GM12875 (cell line): ENCODE measurements around the gene TPCN1.

Experiments used
- H3K4me3 ChIP-seq: one replicate; pipeline ENCODE4 v1.5.1; 2011; ENCODE audit warnings: low read depth, low read length, control low read depth
- CTCF ChIP-seq: IDR thresholded peaks from 2 replicates; pipeline ENCODE4 v1.5.1; 2011; ENCODE audit warnings: low read depth, mild to moderate bottlenecking, control low read depth, inconsistent platforms, low read length, moderate library complexity, borderline replicate concordance; ENCODE audit not compliant: insufficient read depth

The TPCN1 gene

GRCh38 chr12:113237748-113238147 lies 16.5 kb downstream of the TPCN1 start:
- no peak for TF ChIP-seq CTCF
- H3K4me3 ChIP-seq: no peak overlapping the region

GRCh38 chr12:113238309-113238708 lies 17.0 kb downstream of the TPCN1 start:
- TF ChIP-seq CTCF: no peak
- H3K4me3 ChIP-seq: no peak overlapping the region

GRCh38 chr12:113239288-113239771 lies 18.1 kb downstream of the TPCN1 start:
- no peak overlapping the region for H3K4me3 ChIP-seq
- TF ChIP-seq CTCF: no peak

- no peak for TF ChIP-seq CTCF
- no peak overlapping the region for H3K4me3 ChIP-seq
Observed at GRCh38 chr12:113239811-113240331, 18.6 kb downstream of the TPCN1 start.

GRCh38 chr12:113240395-113240794 lies 19.1 kb downstream of the TPCN1 start:
- no peak overlapping the region for H3K4me3 ChIP-seq

GRCh38 chr12:113241191-113242025 lies 20.1 kb downstream of the TPCN1 start:
- TF ChIP-seq CTCF: no peak
- H3K4me3 ChIP-seq: no peak overlapping the region

More at GRCh38 chr12:113240395-113240794, 19.1 kb downstream of the TPCN1 start:
- TF ChIP-seq CTCF: no peak

- no peak for TF ChIP-seq CTCF
- H3K4me3 ChIP-seq: no peak overlapping the region
Observed at GRCh38 chr12:113242026-113242418, 20.8 kb downstream of the TPCN1 start.
